GM23248 (cell line): ENCODE data around the gene CYP11A1. TPM values are rescaled to one million over a fixed set of nuclear protein-coding genes. Genes with fewer than 3 reads are reported as not detected.

Source experiments
- DNase-seq: peaks from one replicate; pipeline ENCODE4 v3.0.0-alpha.2; 2015
- H2AFZ ChIP-seq: fragments of 200-600 bp; sonication (generic); 2 replicates; pipeline ENCODE4 v1.6.1; 2016; ENCODE audit warnings: antibody characterized with exemption
- H3F3A ChIP-seq: fragments of 200-600 bp; sonication (generic); 2 replicates; pipeline ENCODE4 v1.6.1; 2016; ENCODE audit warnings: mild to moderate bottlenecking, antibody characterized with exemption, mixed run types; ENCODE audit not compliant: insufficient read depth
- H3K27ac ChIP-seq: fragments of 200-600 bp; sonication (generic); 2 replicates; pipeline ENCODE4 v1.5.1; 2016; ENCODE audit warnings: mild to moderate bottlenecking
- H3K27me3 ChIP-seq: fragments of 200-600 bp; sonication (generic); replicated peaks from 2 replicates; pipeline ENCODE4 v1.6.1; 2016; ENCODE audit warnings: mild to moderate bottlenecking; ENCODE audit not compliant: insufficient read depth
- H3K36me3 ChIP-seq: fragments of 200-600 bp; sonication (generic); 2 replicates; pipeline ENCODE4 v1.6.1; 2016; ENCODE audit warnings: low read depth, mild to moderate bottlenecking
- H3K4me1 ChIP-seq: fragments of 200-600 bp; sonication (generic); 2 replicates; pipeline ENCODE4 v1.6.1; 2016; ENCODE audit warnings: mild to moderate bottlenecking; ENCODE audit not compliant: insufficient read depth
- H3K4me2 ChIP-seq: fragments of 200-600 bp; sonication (generic); one replicate; pipeline ENCODE4 v1.6.1; 2016; ENCODE audit warnings: mild to moderate bottlenecking; ENCODE audit not compliant: unreplicated experiment
- H3K4me3 ChIP-seq: fragments of 200-600 bp; sonication (generic); 2 replicates; pipeline ENCODE4 v1.5.1; 2016; ENCODE audit warnings: mild to moderate bottlenecking
- H3K79me2 ChIP-seq: fragments of 200-600 bp; sonication (generic); 2 replicates; pipeline ENCODE4 v1.6.1; 2016; ENCODE audit warnings: mild to moderate bottlenecking; ENCODE audit not compliant: insufficient read depth
- H3K9ac ChIP-seq: fragments of 200-600 bp; sonication (generic); 2 replicates; pipeline ENCODE4 v1.6.1; 2016; ENCODE audit warnings: mild to moderate bottlenecking
- H3K9me2 ChIP-seq: fragments of 200-600 bp; sonication (generic); 2 replicates; pipeline ENCODE4 v1.6.1; 2016; ENCODE audit warnings: mixed run types, mild to moderate bottlenecking, moderate library complexity; ENCODE audit not compliant: insufficient read depth
- H3K9me3 ChIP-seq: fragments of 200-600 bp; sonication (generic); one replicate; pipeline ENCODE4 v1.6.1; 2017; ENCODE audit warnings: low read depth
- H4K20me1 ChIP-seq: fragments of 200-600 bp; sonication (generic); 2 replicates; pipeline ENCODE4 v1.6.0; 2016; ENCODE audit not compliant: insufficient read depth
- EZH2 ChIP-seq: fragments of 200-600 bp; sonication (generic); IDR thresholded peaks from 2 replicates; pipeline ENCODE4 v1.6.1; 2018; ENCODE audit warnings: antibody characterized with exemption, mild to moderate bottlenecking; ENCODE audit not compliant: insufficient read depth, poor library complexity, severe bottlenecking
- EZH2phosphoT487 ChIP-seq: fragments of 200-600 bp; sonication (generic); IDR thresholded peaks from 2 replicates; pipeline ENCODE4 v1.6.1; 2018; ENCODE audit warnings: antibody characterized with exemption, moderate library complexity, mild to moderate bottlenecking, low read depth; ENCODE audit not compliant: insufficient read depth
- WGBS, 2 experiments: methylation state at CpG; one replicate each; pipeline ENCODE4 v1.1.6; 2015 to 2017; ENCODE audit warnings: low lambda C conversion rate in 2 of 2, low coverage in 1 of 2; ENCODE audit errors: missing lambda C conversion rate in 2 of 2; 5-methylcytosine and 5-hydroxymethylcytosine counted together
- in situ Hi-C: fragments of 300-500 bp; cut with MboI; formaldehyde crosslinking; loops from 2 replicates; pipeline ENCODE4 v1.15.0; 2020
- polyA plus RNA-seq: library from polyadenylated mRNA; unstranded; fragments of >200 nt; fragmentation: Nextera tagmentation; extraction: Ambion mirVana; gene quantifications from 2 replicates; pipeline ENCODE4 v1.2.1, GENCODE V29; 2016
- total RNA-seq: library from RNA; depleted of rRNA; stranded (reverse); fragments of >200 nt; shearing (Covaris generic); gene quantifications from 2 replicates; pipeline ENCODE4 v1.2.3, GENCODE V29; 2014

The CYP11A1 gene
- total and polyA plus RNA-seq, 2 experiments from 2014 or later = 0.32 to 1.2 TPM

DNA sequence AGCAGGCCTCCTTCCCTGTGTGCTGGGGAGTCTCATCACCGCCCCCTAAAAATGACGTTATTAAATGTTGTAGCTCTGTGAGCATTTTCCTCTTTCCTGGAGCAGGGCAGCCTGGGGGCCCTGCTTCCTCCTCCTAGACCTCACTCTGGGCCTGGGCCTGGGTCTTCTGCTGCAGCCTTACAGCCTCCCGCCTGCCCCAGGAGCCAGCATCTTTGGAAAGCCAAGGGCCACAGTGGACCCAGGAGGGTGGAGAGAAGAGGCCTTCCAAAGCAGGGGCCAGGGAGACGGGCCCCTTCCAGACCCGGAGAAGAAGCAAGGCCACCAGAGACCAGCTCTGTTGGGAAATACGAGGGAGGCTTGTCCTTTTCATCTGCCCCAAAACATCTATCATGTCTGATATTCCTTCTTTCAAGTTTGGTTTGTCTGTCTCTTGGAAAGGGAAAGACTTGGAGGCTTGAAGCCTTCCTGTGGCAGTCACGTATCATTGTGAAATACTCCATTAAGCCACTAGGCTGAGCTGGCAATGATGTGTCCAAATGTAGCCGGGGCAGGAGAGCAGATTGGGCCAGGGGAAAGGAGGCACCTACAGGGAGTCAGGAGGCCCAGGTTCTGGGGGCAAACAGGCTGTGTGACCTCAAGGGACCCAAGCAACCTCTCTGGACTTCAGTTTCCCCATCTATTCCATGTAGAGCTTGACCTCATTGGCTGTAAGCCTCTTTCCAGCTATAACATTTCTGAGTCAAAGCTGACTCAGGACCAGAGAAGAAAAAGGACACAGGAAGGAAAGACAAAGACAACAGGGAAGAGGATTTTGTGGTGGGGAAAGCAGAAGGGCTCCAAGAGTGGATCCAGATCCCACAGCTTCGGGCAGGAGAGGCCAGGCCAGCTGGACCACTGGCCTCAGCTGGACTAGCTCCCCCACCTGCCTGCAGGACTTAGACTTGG lies 31.1 kb downstream of the CYP11A1 start:
- Histone ChIP-seq H3K27ac (no peak overlapping the region), H4K20me1 (no peaks in the 10 kb centered on the region), H3K27me3 (no peaks in the 10 kb centered on the region), H3K4me3 (no peak overlapping the region), H3K9me2 (no peaks in the 10 kb centered on the region), H3K79me2 (no peaks in the 10 kb centered on the region), H3K9me3 (no peaks in the 10 kb centered on the region), H3F3A (no peaks in the 10 kb centered on the region), H3K4me1 (peaks cover 13% of the 10 kb centered on the region), H2AFZ (no peak overlapping the region), H3K9ac (no peak overlapping the region), H3K36me3 (no peaks in the 10 kb centered on the region), H3K4me2 (no peak overlapping the region)
- TF ChIP-seq EZH2phosphoT487 = no peak
- no peak for TF ChIP-seq EZH2
- WGBS, 2 experiments = 87 to 91% methylated on average over 9 of the region's 9 CpGs
- DNase-seq = peak; percentile 69
- in situ Hi-C loops = no loop called here

DNA sequence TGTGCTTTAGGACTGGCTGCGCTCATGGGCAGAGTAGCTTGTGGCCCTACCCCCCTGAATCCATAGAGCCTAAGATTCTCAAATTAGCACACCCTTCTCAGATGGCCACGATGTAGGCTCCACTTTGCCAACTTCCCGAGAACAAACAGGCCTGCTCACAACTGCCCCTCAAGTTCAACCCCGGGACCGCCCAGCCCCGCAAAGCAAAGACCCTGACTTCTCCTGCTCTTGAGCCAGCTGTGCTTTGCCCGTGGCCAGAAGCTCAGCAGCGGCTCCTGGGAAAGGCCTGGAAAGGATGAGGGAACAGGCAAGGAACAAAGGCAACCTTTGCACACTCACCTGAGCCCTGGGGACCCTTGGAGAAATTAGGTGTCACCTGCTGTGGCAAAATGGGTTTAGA lies 32.0 kb downstream of the CYP11A1 start:
- Histone ChIP-seq H2AFZ (no peak overlapping the region), H3K9me2 (no peaks in the 10 kb centered on the region), H3K9ac (no peak overlapping the region), H3K36me3 (no peaks in the 10 kb centered on the region), H3K27ac (no peak overlapping the region), H3K4me3 (no peak overlapping the region), H3K4me1 (peaks cover 11% of the 10 kb centered on the region), H3F3A (no peaks in the 10 kb centered on the region), H3K9me3 (no peaks in the 10 kb centered on the region), H3K27me3 (no peaks in the 10 kb centered on the region), H4K20me1 (no peaks in the 10 kb centered on the region), H3K79me2 (no peaks in the 10 kb centered on the region), H3K4me2 (no peak overlapping the region)
- DNase-seq = no peak
- in situ Hi-C loops = no loop called here
- TF ChIP-seq EZH2 = no peak
- no peak for TF ChIP-seq EZH2phosphoT487
- 86 to 91% methylated on average over 8 of the region's 8 CpGs for WGBS, 2 experiments

DNA sequence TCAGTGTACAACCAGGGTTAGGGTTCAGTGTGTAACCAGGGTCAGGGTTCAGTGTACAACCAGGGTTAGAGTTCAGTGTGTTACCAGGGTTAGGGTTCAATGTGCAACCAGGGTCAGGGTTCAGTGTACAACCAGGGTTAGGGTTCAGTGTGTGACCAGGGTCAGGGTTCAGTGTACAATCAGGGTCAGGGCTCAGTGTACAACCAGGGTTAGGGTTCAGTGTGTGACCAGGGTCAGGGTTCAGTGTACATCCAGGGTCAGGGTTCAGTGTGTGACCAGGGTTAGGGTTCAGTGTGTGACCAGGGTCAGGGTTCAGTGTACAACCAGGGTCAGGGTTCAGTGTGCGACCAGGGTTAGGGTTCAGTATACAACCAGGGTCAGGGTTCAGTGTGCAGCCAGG lies 33.3 kb downstream of the CYP11A1 start:
- Histone ChIP-seq H3K4me2 (no peak overlapping the region), H3K4me1 (0 out of 2 replicates have a peak, but pooled peaks cover 4% of the 10 kb centered on the region), H3F3A (no peaks in the 10 kb centered on the region), H3K4me3 (no peak overlapping the region), H2AFZ (no peak overlapping the region), H3K27me3 (no peaks in the 10 kb centered on the region), H3K36me3 (no peaks in the 10 kb centered on the region), H4K20me1 (no peaks in the 10 kb centered on the region), H3K9ac (no peak overlapping the region), H3K9me3 (no peaks in the 10 kb centered on the region), H3K27ac (no peak overlapping the region), H3K9me2 (no peaks in the 10 kb centered on the region), H3K79me2 (no peaks in the 10 kb centered on the region)
- 82 to 100% methylated on average over 1 of the region's 1 CpG for whole genome bisulfite sequencing, 2 experiments
- in situ Hi-C loops = no loop called here
- TF ChIP-seq EZH2 = no peak
- TF ChIP-seq EZH2phosphoT487 = no peak
- DNase-seq = no peak

DNA sequence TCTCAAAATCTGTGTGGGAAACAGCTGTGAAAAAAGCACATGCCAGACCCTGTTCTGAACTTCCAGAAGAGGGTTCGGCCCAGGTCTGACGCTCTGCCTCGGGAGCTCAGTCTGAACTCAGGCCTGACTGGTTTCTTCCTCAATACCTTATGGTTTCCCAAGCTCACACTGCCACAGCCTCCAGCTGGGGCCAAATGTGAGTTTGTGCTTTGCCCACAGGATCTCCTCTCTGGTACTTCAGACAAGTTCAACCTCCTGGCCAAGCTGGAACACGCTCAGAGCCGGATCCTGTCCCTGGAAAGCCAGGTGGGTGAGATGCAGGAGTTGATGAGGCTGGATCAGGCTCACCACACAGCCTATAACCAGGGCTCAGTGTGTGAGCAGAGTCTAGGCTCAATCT lies 33.8 kb downstream of the CYP11A1 start:
- Histone ChIP-seq H3F3A (no peaks in the 10 kb centered on the region), H3K79me2 (no peaks in the 10 kb centered on the region), H3K27me3 (no peaks in the 10 kb centered on the region), H3K4me2 (no peak overlapping the region), H3K9ac (no peak overlapping the region), H3K36me3 (no peaks in the 10 kb centered on the region), H2AFZ (no peak overlapping the region), H3K27ac (no peak overlapping the region), H3K4me3 (no peak overlapping the region), H3K9me3 (no peaks in the 10 kb centered on the region), H3K4me1 (0 out of 2 replicates have a peak, but pooled peaks cover 4% of the 10 kb centered on the region), H3K9me2 (no peaks in the 10 kb centered on the region), H4K20me1 (no peaks in the 10 kb centered on the region)
- 60 to 62% methylated on average over 5 of the region's 5 CpGs for WGBS, 2 experiments
- DNase-seq = no peak
- in situ Hi-C loops = no loop called here
- TF ChIP-seq EZH2 = no peak
- TF ChIP-seq EZH2phosphoT487 = no peak
